Measurements from ENCODE around the gene PABPC3. TPM values are rescaled to one million over a fixed set of nuclear protein-coding genes. Genes with fewer than 3 reads are reported as not detected.

PABPC3 gene
- total RNA-seq, 1 donor from 2014 or later: 0.22 TPM

GRCh38 chr13:25068810-25069209 is 27.1 kb upstream of the PABPC3 start:
- no peak for DNase-seq (ENCODE audit: low spot score)
- TF ChIP-seq CTCF (IDR thresholded peaks at IDR 0.05): no peak
- no peaks in the 10 kb centered on the region for H3K36me3 Mint-ChIP-seq (ENCODE audit: low read depth)
- no peak overlapping the region for H3K27ac Mint-ChIP-seq (ENCODE audit: unreplicated experiment)
- no peak overlapping the region for H3K4me3 Mint-ChIP-seq (ENCODE audit: unreplicated experiment)
- no peaks in the 10 kb centered on the region for H3K4me1 Mint-ChIP-seq (ENCODE audit: low read depth)
- peaks cover 49% of the 10 kb centered on the region for H3K27me3 Mint-ChIP-seq (ENCODE audit: low read depth)
- H3K9me3 Mint-ChIP-seq (ENCODE audit: low read depth): no peaks in the 10 kb centered on the region

GRCh38 chr13:25069236-25069635 is 26.7 kb upstream of the PABPC3 start:
- no peaks in the 10 kb centered on the region for H3K9me3 Mint-ChIP-seq (ENCODE audit: low read depth)
- no peak overlapping the region for H3K27ac Mint-ChIP-seq (ENCODE audit: unreplicated experiment)
- no peaks in the 10 kb centered on the region for H3K4me1 Mint-ChIP-seq (ENCODE audit: low read depth)
- H3K27me3 Mint-ChIP-seq (ENCODE audit: low read depth): peaks cover 46% of the 10 kb centered on the region
- H3K4me3 Mint-ChIP-seq (ENCODE audit: unreplicated experiment): no peak overlapping the region
- DNase-seq (ENCODE audit: low spot score): no peak
- no peaks in the 10 kb centered on the region for H3K36me3 Mint-ChIP-seq (ENCODE audit: low read depth)
- TF ChIP-seq CTCF (IDR thresholded peaks at IDR 0.05): no peak

- H3K9me3 Mint-ChIP-seq (ENCODE audit: low read depth): no peaks in the 10 kb centered on the region
- H3K36me3 Mint-ChIP-seq (ENCODE audit: low read depth): no peaks in the 10 kb centered on the region
- H3K4me1 Mint-ChIP-seq (ENCODE audit: low read depth): no peaks in the 10 kb centered on the region
- no peak overlapping the region for H3K4me3 Mint-ChIP-seq (ENCODE audit: unreplicated experiment)
- TF ChIP-seq CTCF (IDR thresholded peaks at IDR 0.05): no peak
- DNase-seq (ENCODE audit: low spot score): no peak
- H3K27me3 Mint-ChIP-seq (ENCODE audit: low read depth): peaks cover 48% of the 10 kb centered on the region
- no peak overlapping the region for H3K27ac Mint-ChIP-seq (ENCODE audit: unreplicated experiment)
Observed at GRCh38 chr13:25069911-25070310, 26.0 kb upstream of the PABPC3 start.

- Mint-ChIP-seq H3K27me3 (ENCODE audit: low read depth) (peaks cover 30% of the 10 kb centered on the region), H3K27ac (ENCODE audit: unreplicated experiment) (no peak overlapping the region), H3K4me1 (ENCODE audit: low read depth) (no peaks in the 10 kb centered on the region), H3K9me3 (ENCODE audit: low read depth) (no peaks in the 10 kb centered on the region), H3K4me3 (ENCODE audit: unreplicated experiment) (no peak overlapping the region), H3K36me3 (ENCODE audit: low read depth) (no peaks in the 10 kb centered on the region)
- no peak for TF ChIP-seq CTCF (IDR thresholded peaks at IDR 0.05)
- no peak for DNase-seq (ENCODE audit: low spot score)
Observed at GRCh38 chr13:25080773-25081172, 15.2 kb upstream of the PABPC3 start.

- H3K4me3 Mint-ChIP-seq (ENCODE audit: unreplicated experiment): no peak overlapping the region
Observed at GRCh38 chr13:25084096-25084495, 11.8 kb upstream of the PABPC3 start.

More at GRCh38 chr13:25084096-25084495, 11.8 kb upstream of the PABPC3 start:
- no peaks in the 10 kb centered on the region for H3K36me3 Mint-ChIP-seq (ENCODE audit: low read depth)
- H3K27ac Mint-ChIP-seq (ENCODE audit: unreplicated experiment): no peak overlapping the region
- DNase-seq (ENCODE audit: low spot score): no peak
- TF ChIP-seq CTCF (IDR thresholded peaks at IDR 0.05): no peak
- H3K27me3 Mint-ChIP-seq (ENCODE audit: low read depth): peaks cover 32% of the 10 kb centered on the region
- no peaks in the 10 kb centered on the region for H3K9me3 Mint-ChIP-seq (ENCODE audit: low read depth)
- H3K4me1 Mint-ChIP-seq (ENCODE audit: low read depth): no peaks in the 10 kb centered on the region

All from chondrocyte (in vitro differentiated cells).